K562 (cell line): ENCODE measurements around the gene CDCA7. TPM values are rescaled to one million over a fixed set of nuclear protein-coding genes. Genes with fewer than 3 reads are reported as not detected.

Experiments used
- ATAC-seq: fragments of 200-7000 bp; cut with Tn5 transposase; 3 replicates; pipeline ENCODE4 v1.9.1; 2020; ENCODE audit warnings: moderate library complexity
- BruUV-seq: library from RNA; stranded (reverse); fragments of 400-500 nt; replicated peaks from 2 replicates; lab custom pipeline; 2021; lab: Mats Ljungman, UMichigan
- CTCF ChIA-PET: fragments of 300-600 bp; formaldehyde crosslinking; extraction: SDS; loops from one replicate; lab custom pipeline; 2021; ENCODE audit warnings: low intra/inter-chr PET ratio; lab: Yijun Ruan, JAX
- POLR2A ChIA-PET: fragments of 300-600, 350-650 bp; sonication (Branson Sonifier 250); formaldehyde crosslinking; extraction: SDS; loops from one replicate; lab custom pipeline; 2021; ENCODE audit warnings: antibody characterized with exemption, inconsistent platforms; lab: Yijun Ruan, JAX
- DNase-seq, 4 experiments: peaks; one replicate each; pipeline versions ENCODE4 v3.0.0 to v3.0.0-alpha.2; 2011 to 2018; ENCODE audit warnings: low spot score in 3 of 4, mixed read lengths in 3 of 4; ENCODE audit errors: extremely low read depth in 1 of 4
- FAIRE-seq: peaks from 2 replicates; lab custom pipeline; 2011; peaks lifted over from hg19 to GRCh38; lab: Jason Lieb, UNC
- H2AFZ ChIP-seq: 2 replicates; pipeline ENCODE4 v1.6.0; 2011; ENCODE audit warnings: low read depth, low read length, control low read depth, inconsistent platforms
- H3K27ac ChIP-seq: fragments of 200-600 bp; 3 replicates; pipeline ENCODE4 v1.8.0; 2011; ENCODE audit warnings: low read depth, mild to moderate bottlenecking, control low read depth, inconsistent platforms, low read length, moderate library complexity, mixed read lengths; ENCODE audit errors: extremely low read depth
- H3K27me3 ChIP-seq, 2 experiments: fragments of 300-600 bp in 1 of 2; 2 replicates in 1 of 2; 3 replicates in 1 of 2; pipeline versions ENCODE4 v1.6.0 to v1.8.0; 2011; ENCODE audit warnings: inconsistent platforms in 2 of 2, low read length in 2 of 2, mild to moderate bottlenecking in 1 of 2, mixed read lengths in 1 of 2, moderate library complexity in 1 of 2; ENCODE audit not compliant: control insufficient read depth in 2 of 2, insufficient read depth in 2 of 2
- H3K36me3 ChIP-seq: fragments of 300-600 bp; 3 replicates; pipeline ENCODE4 v1.8.0; 2011; ENCODE audit warnings: mild to moderate bottlenecking, low read length, inconsistent platforms; ENCODE audit not compliant: control insufficient read depth, insufficient read depth
- H3K4me1 ChIP-seq, 2 experiments: fragments of 200-600 bp in 1 of 2; replicated peaks in 1 of 2; 2 replicates in 1 of 2; 3 replicates in 1 of 2; pipeline versions ENCODE4 v1.5.1 to v1.8.0; 2011; ENCODE audit warnings: inconsistent platforms in 2 of 2, low read length in 2 of 2, mild to moderate bottlenecking in 1 of 2, mixed read lengths in 1 of 2, moderate library complexity in 1 of 2; ENCODE audit not compliant: control insufficient read depth in 2 of 2, insufficient read depth in 2 of 2
- H3K4me2 ChIP-seq: 2 replicates; pipeline ENCODE4 v1.6.1; 2011; ENCODE audit warnings: low read length, control low read depth, inconsistent platforms, mixed read lengths; ENCODE audit not compliant: insufficient read depth
- H3K4me3 ChIP-seq: fragments of 200-600 bp; sonication (generic), shearing (Covaris generic); 2 replicates; pipeline ENCODE4 v1.5.1; 2016; ENCODE audit warnings: control low read depth, inconsistent platforms
- H3K79me2 ChIP-seq: fragments of 200-600 bp; 3 replicates; pipeline ENCODE4 v1.8.0; 2011; ENCODE audit warnings: low read length, inconsistent platforms; ENCODE audit not compliant: control insufficient read depth, insufficient read depth
- H3K9ac ChIP-seq, 2 experiments: 2 replicates each; pipeline versions ENCODE4 v1.6.0 to v1.6.1; 2011; ENCODE audit warnings: low read depth in 2 of 2, low read length in 2 of 2, control low read depth in 1 of 2, inconsistent platforms in 1 of 2, mild to moderate bottlenecking in 1 of 2, mixed read lengths in 1 of 2; ENCODE audit not compliant: insufficient read depth in 1 of 2
- H3K9me1 ChIP-seq: one replicate; pipeline ENCODE4 v1.6.0; 2011; ENCODE audit warnings: inconsistent platforms, mild to moderate bottlenecking, low read length, moderate library complexity; ENCODE audit not compliant: control insufficient read depth, insufficient read depth
- H3K9me3 ChIP-seq: replicated peaks from 2 replicates; pipeline ENCODE4 v1.5.1; 2011; ENCODE audit warnings: low read depth, low read length, inconsistent platforms; ENCODE audit not compliant: control insufficient read depth, insufficient read depth
- H4K20me1 ChIP-seq: replicated peaks from 2 replicates; pipeline ENCODE4 v1.6.1; 2011; ENCODE audit warnings: low read length, inconsistent platforms, mixed read lengths; ENCODE audit not compliant: control insufficient read depth, insufficient read depth
- CREB1 ChIP-seq, 2 experiments: sonication (generic) in 1 of 2; formaldehyde crosslinking in 1 of 2; IDR thresholded peaks; 2 replicates each; pipeline versions ENCODE4 v1.6.1 to v1.8.0; 2012 to 2022; ENCODE audit warnings: inconsistent platforms in 1 of 2, mild to moderate bottlenecking in 1 of 2, missing genetic modification reagents in 1 of 2, moderate library complexity in 1 of 2
- GATAD2B ChIP-seq: fragments of 450-650 bp; IDR thresholded peaks from 2 replicates; pipeline ENCODE4 v1.6.1; 2017; ENCODE audit warnings: mild to moderate bottlenecking, borderline replicate concordance
- LCOR ChIP-seq: sonication (generic); formaldehyde crosslinking; IDR thresholded peaks from 2 replicates; pipeline ENCODE4 v1.8.0; 2022; ENCODE audit warnings: mild to moderate bottlenecking, missing genetic modification reagents
- PTRF ChIP-seq: fragments of 450-650 bp; IDR thresholded peaks from 2 replicates; pipeline ENCODE4 v1.6.1; 2016; ENCODE audit warnings: mild to moderate bottlenecking, missing genetic modification characterization, missing compliant biosample characterization
- SMAD4 ChIP-seq: fragments of 250-450 bp; sonication (Bioruptor Pico); conservative IDR thresholded peaks from 2 replicates; pipeline ENCODE4 v1.8.0; 2021; ENCODE audit warnings: inconsistent platforms, mild to moderate bottlenecking, moderate library complexity
- SNIP1 ChIP-seq: fragments of 450-650 bp; IDR thresholded peaks from 2 replicates; pipeline ENCODE4 v1.7.1; 2017; ENCODE audit warnings: low read depth, mild to moderate bottlenecking
- TGIF2 ChIP-seq: sonication (generic); formaldehyde crosslinking; IDR thresholded peaks from 2 replicates; pipeline ENCODE4 v1.8.1; 2022; ENCODE audit warnings: mild to moderate bottlenecking, missing genetic modification reagents, moderate library complexity
- ZBTB17 ChIP-seq: fragments of 450-650 bp; formaldehyde crosslinking; IDR thresholded peaks from 2 replicates; pipeline ENCODE4 v1.4.0; 2020; ENCODE audit warnings: mild to moderate bottlenecking
- WGBS: fragments of 100-300 bp; shearing (Covaris generic); methylation state at CpG from one replicate; pipeline ENCODE4 v1.1.6; 2016; ENCODE audit warnings: low coverage, mixed read lengths; ENCODE audit not compliant: insufficient coverage; ENCODE audit errors: missing lambda C conversion rate; 5-methylcytosine and 5-hydroxymethylcytosine counted together
- in situ Hi-C: fragments of 300-500 bp; cut with MboI; formaldehyde crosslinking; loops from 4 replicates; pipeline ENCODE4 v1.15.0; 2018; ENCODE audit warnings: inconsistent platforms, mixed read lengths
- intact Hi-C: fragments of 100-400 bp; cut with micrococcal nuclease; formaldehyde crosslinking; loops from 2 replicates; pipeline ENCODE4 v1.14.2; 2022
- polyA plus RNA-seq, 8 experiments: library from polyadenylated mRNA; depleted of rRNA in 4 of 8; stranded (reverse) in 5 of 8; unstranded in 3 of 8; fragments of >200 nt; fragmentation: Nextera tagmentation in 2 of 8; fragmentation: Illumina TruSeq in 1 of 8; extraction: Ambion mirVana in 2 of 8; extraction: Trizol in 1 of 8; gene quantifications; 2 replicates each; pipeline versions ENCODE4 v1.2.1 to v1.2.3, GENCODE V29; 2011 to 2014; ENCODE audit warnings: inconsistent platforms in 1 of 8, missing spikeins in 1 of 8
- total RNA-seq, 7 experiments: library from RNA; depleted of rRNA in 6 of 7; stranded (reverse); fragments of >200 nt in 6 of 7; fragmentation: Illumina TruSeq in 2 of 7; extraction: Trizol in 2 of 7; gene quantifications; 2 replicates each; pipeline versions ENCODE4 v1.2.1 to v1.2.3, GENCODE V29; 2011 to 2021; ENCODE audit warnings: low replicate concordance in 1 of 7
- TF ChIP-seq, protein P1 (sequence below): fragments of 450-650 bp; formaldehyde crosslinking; IDR thresholded peaks from 2 replicates; pipeline ENCODE4 v1.4.0; 2020; ENCODE audit warnings: mild to moderate bottlenecking, mixed read lengths

Gene CDCA7
- total and polyA plus RNA-seq, 9 of the 15 experiments (the other 6 are each of a cell fraction or from before 2014, with no cell fraction given), result 28.5 to 122 (median 51.0) TPM

DNA sequence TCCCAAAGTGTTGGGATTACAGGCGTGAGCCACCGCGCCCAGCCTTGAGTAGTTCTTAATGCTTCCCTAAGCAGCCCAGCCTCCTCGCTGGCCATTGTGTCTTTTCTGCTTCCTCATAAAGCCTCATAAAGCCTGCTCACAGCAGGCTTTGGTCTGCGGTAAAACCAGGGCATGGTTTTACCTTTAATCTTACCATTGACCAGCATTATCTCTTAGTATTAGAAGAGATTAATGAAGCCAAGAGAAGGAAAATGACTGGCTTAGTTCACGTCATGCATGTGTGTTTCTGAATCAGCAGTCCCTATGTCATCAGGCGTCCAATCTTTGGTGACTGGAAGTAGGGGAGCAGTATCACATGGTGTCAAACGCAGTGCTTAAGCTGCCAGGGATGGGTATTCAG lies 14.9 kb upstream of the CDCA7 start:
- Histone ChIP-seq H4K20me1 (no peaks in the 10 kb centered on the region), H2AFZ (peak overlapping the region; percentile 74), H3K36me3 (no peaks in the 10 kb centered on the region), H3K9me3 (0 out of 2 replicates have a peak, but pooled peaks cover 2% of the 10 kb centered on the region), H3K27me3 (peaks cover 0 to 9% of the 10 kb centered on the region in 2 experiments; a peak in 2 of 5 replicates), H3K9me1 (no peaks in the 10 kb centered on the region), H3K4me3 (no peak overlapping the region), H3K79me2 (no peaks in the 10 kb centered on the region), H3K4me2 (no peak overlapping the region), H3K9ac (no peak overlapping the region), H3K4me1 (no peaks in the 10 kb centered on the region; a peak in 1 of 5 replicates), H3K27ac (no peak overlapping the region)
- TF ChIP-seq CREB1 (IDR thresholded peaks at IDR 0.05) (no peak), CREB1 (CRISPR knock-in tag; IDR thresholded peaks at IDR 0.05) (no peak), LCOR (CRISPR knock-in tag) (no peak), PTRF (tag) (no peak), SMAD4 (CRISPR knock-in tag) (no peak)
- no TSS peak for BruUV-seq
- in situ Hi-C loops (no loop called here), intact Hi-C loops (no loop called here)
- ChIA-PET POLR2A (interaction anchor here (0.6 to 2.0 kb wide), 3 partner anchors 12 to 250 kb away, joined by 3 to 5 read pairs (median 4); no protein-coding TSS in a partner anchor), CTCF (no interaction called here)
- no peak for FAIRE-seq
- DNase-seq, result no peak
- 49% methylated on average over 8 of the region's 8 CpGs for WGBS
- ATAC-seq, result peak; percentile 42; the same call in 1 of the 3 replicates

DNA sequence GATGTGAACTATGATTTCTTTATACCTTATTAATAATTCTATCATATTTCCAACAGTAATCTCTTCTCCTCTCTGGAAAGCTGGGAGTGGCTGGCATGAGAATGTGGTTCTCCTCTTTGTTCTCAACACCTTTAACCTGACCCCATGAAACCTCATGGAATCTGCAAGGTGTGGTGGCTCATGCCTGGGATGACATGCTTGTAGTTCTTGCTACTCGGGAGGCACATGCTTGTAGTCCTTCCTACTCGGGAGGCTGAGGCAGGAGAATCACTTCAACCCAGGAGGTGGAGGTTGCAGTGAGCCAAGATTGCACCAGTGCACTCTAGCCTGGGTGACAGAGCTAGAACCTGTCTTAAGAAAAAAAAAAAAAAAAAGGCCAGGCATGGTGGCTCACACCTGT lies 10.8 kb upstream of the CDCA7 start:
- BruUV-seq, result no TSS peak
- ATAC-seq (no peak), DNase-seq (no peak), FAIRE-seq (no peak)
- Histone ChIP-seq H3K4me1 (no peaks in the 10 kb centered on the region; a peak in 1 of 5 replicates), H2AFZ (no peak overlapping the region), H3K4me3 (no peak overlapping the region), H3K27ac (no peak overlapping the region), H4K20me1 (no peaks in the 10 kb centered on the region), H3K27me3 (peaks cover 0 to 9% of the 10 kb centered on the region in 2 experiments; a peak in 2 of 5 replicates), H3K9me1 (no peaks in the 10 kb centered on the region), H3K4me2 (no peak overlapping the region), H3K79me2 (no peaks in the 10 kb centered on the region), H3K9ac (no peak overlapping the region), H3K9me3 (peaks cover 2% of the 10 kb centered on the region; the same call in 1 of the 2 replicates), H3K36me3 (no peaks in the 10 kb centered on the region)
- no peak for TF ChIP-seq SNIP1
- TF ChIP-seq TGIF2 (CRISPR knock-in tag), result no peak
- no peak for TF ChIP-seq GATAD2B
- TF ChIP-seq ZBTB17 (CRISPR knock-in tag), result no peak
- TF ChIP-seq, protein P1, sequence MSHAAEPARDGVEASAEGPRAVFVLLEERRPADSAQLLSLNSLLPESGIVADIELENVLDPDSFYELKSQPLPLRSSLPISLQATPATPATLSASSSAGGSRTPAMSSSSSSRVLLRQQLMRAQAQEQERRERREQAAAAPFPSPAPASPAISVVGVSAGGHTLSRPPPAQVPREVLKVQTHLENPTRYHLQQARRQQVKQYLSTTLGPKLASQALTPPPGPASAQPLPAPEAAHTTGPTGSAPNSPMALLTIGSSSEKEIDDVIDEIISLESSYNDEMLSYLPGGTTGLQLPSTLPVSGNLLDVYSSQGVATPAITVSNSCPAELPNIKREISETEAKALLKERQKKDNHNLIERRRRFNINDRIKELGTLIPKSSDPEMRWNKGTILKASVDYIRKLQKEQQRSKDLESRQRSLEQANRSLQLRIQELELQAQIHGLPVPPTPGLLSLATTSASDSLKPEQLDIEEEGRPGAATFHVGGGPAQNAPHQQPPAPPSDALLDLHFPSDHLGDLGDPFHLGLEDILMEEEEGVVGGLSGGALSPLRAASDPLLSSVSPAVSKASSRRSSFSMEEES (CRISPR knock-in tag), result no peak
- WGBS, result 11% methylated on average over 2 of the region's 2 CpGs
- CTCF ChIA-PET, result no interaction called here
- POLR2A ChIA-PET, result no interaction called here
- intact Hi-C loops, result no loop called here
- in situ Hi-C loops, result no loop called here
